ENCODE data around the gene RHEB.

RHEB gene

DNA sequence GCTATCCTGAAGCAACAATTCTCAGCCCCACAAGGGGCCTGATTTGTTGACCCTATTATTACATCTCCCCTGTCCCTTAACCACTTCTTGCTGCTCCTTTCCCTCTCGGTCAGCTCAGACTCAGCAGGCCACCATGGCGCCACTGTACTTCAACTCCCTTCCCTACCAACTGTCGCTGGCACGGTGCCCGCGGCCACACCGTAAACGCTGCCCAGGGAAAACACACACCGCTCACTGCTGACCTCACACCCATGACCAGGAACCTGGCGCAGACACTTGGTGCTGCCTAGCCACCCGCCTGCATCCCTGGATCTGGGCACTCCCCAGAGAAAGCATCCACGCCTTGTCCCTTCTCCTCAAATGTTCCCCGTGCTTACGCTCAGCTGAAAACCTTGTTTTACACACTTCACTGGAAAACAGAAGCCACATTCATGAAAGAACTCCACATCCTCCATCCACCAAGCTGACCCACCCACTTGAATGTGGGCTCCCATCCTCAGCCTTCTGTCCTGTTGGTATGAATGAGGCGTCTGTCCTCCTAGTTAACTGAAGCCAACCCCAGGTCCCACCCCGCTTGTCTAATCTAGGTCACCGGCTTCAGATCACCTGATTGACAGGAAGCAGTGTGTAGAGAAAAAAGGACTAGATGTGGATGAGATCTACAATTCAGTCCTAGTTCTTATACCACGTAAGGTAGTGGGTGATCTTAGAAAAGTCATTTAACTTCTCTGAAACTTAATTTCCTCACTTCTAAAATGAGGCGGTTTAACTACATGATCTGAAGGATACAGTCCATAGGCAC is 51.3 kb downstream of the RHEB start:
- DNase-seq, result no peak

DNA sequence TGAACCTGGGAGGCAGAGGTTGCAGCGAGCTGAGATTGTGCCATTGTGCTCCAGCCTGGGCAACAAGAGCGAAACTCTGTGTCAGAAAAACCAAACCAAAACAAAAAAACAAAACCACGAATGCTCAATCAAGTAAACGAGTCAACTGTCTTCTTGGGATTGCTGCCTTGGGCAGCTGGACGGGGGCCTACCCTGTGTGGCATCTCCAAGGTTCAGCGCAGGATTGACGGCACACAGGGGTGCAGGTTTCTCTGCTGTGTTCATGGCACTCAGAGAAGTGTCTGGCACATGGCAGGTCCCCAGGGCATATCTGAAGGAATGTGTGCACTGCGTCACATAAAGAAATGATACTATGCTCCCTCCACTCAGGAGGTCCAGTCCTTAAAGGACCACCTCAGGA is 54.5 kb downstream of the RHEB start:
- no peak for DNase-seq

DNA sequence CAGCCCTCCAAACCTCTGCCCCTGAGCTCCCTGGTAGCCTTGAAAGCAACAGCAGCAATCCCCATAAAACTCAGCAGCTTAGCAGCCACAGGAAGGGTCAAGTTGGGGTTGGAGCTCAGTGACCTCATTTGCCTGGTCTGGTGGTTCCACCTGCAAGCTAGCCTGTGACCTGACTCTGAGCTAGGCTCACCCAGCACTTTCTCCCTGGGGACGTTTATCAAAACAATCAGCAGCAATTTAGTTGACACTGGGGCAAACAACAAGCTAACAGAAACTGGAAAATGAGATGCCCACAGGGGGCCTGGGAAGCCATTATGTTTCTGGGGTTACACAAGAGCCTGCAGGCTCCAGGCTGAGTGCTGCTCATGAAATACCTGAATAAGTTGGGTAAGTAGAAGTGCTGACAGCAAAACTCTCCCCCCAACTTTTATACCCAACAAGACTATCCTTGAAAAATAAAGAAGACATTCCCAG is 57.4 kb downstream of the RHEB start:
- no peak for DNase-seq

DNA sequence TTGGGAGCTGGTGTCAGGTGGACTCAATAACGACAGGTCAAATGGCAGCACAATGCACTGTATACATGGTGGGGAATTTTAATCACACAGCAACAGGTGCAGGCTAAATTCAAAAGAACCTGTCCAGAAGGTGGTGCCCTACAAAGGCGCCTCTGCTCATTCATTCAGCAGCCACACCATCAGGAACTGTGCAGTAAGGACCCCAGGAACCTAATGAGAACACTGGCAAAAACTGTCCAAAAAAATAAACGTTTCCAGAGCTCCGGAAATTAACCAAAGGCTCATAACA is 57.8 kb downstream of the RHEB start:
- DNase-seq, result no peak

DNA sequence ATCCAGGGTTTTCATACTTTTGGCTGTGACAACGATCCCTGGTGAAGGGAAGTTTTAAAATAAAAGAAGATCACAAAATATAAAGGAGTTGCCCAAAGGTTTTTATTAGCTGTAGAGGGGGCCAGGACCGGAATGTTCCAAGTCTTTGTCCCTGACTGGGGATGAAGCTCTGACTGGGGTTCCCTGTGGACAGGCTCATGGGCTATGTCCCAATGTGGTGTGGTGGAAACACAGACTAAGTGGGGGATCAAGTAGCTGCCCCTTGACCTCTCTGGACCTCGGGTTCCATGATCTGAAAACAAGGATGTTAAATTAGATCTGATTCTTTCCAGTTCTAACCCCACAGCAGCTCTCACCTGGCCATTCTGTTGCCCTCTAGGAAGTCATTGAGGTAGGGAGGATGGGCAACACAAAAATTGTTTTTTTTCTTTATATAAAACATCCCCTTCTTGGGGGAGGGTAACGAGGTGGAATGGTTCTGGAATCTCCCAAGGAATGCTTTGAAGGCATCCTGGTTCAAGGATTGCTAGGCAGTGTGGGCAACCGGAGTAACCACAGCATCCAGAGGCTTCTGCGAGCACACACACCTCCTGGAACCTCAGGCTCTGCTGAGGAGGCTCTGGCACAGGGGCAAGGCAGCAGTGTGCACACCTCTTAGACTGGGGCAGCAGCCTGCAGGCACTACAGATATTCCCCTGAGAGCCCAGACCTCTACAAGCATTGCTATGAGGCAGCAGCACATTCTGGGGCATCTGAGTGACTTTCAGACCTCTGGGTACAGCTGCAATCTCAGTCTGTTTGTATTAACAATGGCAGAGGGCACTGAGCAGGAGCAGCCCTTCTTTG is 58.4 kb downstream of the RHEB start:
- DNase-seq, result no peak

DNA sequence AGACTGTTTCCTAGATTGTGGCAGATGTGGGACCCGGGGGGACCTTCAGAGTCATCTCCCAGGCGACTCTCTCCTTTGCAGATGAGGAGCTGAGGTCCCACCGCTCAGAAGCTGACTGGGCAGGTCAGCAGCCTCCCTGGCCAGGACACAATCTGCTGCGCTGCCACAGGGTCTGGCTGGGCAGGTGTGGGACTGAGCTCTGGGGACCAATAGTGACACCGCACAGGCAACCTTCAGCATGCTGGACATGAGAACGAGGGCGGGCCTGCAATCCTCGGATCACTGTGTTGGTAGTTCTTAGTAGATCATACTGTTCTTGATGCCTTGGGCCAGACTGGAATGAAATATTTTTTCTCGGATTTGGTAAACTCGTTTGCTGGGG is 59.2 kb downstream of the RHEB start:
- no peak for DNase-seq

DNA sequence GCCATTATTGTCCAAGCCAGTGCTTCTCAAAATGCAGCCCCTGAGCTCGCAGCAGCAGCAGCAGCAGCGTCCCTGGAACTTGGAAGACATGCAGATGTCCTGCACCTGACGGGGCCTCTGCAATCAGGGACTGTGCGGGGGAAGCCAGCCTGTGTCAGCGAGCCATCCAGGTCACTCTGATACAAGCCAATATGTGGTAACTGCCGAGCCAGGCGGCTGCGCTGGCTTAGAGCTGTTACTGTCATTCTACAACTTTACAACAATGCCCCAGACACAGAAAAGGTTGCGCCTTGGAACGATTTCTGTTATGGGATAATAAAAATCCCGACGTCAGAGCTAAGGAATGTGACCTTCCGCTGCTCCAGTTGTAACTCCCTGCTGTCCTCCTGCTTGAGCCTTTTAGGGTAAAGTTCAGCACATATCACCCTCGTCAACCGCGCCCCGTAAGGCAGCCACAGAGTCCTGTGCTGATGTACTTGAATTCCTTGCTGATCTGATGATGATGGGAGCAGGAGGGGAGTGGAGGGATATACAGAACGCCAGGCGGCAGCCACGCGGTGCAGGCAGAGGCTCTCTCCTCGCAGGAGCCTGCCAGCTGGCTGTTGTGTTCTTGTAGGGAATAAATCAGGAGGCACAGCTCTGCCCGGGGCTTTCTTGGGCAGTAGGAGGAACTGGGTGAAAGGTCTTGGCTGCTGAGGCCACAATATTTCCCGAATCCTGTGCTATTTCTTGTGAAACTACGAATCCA is 59.8 kb downstream of the RHEB start:
- DNase-seq, result no peak

DNA sequence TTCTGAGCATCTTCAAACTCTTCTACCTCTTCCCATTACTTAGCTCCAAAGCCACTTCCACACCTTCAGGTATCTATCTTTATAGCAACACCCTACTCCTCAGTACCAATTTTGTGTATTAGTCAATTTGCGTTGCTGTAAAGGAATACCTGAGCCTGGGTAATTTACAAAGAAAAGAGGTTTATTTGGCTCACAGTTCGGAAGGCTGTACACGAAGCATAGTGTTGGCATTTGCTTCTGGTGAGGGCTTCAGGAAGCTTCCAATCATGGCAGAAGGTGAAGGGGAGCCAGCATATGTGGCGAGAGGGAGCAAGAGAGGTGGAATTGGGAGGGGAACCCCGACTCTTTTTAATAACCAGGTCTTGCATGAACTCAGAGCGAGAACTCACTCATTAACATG is 62.2 kb downstream of the RHEB start:
- no peak for DNase-seq

DNA sequence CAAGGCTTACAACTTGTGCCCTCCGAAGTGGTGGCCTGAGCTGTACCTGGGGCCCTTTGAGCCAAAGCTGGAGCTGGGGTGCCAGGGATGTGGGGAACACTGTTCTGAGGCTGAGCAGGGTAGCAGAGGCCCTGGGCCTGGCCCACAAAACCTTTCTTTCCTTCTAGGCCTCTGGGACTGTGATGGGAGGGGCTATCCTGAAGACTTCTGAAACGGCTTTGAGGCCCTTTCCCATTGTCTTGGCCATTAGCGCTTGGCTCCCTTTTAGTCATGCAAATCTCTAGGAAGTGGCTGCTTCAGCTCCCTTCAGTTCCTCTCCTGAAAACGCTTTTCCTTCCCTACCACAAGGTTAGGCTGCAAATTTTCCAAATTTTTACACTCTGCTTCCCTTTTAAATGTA is 62.9 kb downstream of the RHEB start:
- no peak for DNase-seq

DNA sequence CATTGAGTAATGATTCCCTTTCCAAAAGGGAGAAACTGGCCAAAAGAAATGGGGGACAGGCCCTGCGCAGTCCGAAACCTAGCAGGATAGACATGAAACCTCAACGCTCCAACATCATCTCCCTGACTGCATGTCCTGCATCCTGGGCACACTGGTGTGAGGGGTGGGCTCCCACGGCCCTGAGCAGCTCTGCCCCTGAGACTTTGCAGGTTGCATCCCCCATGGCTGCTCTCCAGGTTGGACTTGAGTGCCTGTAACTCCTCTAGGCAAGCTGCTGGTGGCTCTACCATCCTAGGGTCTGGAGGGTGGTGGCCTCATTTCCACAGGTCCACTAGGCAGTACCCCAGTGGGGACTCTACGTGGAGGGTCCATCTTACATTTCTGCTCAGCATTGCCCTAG is 63.4 kb downstream of the RHEB start:
- DNase-seq, result no peak

DNA sequence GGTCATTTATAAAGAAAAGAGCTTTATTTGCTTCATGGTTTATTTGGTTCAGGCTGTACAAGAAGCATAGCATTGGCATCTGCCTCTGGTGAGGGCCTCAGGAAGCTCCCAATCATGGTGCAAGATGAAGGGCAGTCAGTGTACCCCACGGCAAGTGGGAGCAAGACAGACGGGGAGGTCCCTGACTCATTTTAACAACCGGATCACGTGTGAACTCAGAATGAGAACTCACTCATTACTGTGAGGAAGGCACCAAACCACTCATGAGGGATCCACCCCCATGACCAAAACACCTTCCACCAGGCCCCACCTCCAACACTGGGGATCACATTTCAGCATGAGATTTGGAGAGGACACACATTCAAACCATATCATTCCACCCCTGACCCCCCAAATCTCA is 64.0 kb downstream of the RHEB start:
- no peak for DNase-seq

DNA sequence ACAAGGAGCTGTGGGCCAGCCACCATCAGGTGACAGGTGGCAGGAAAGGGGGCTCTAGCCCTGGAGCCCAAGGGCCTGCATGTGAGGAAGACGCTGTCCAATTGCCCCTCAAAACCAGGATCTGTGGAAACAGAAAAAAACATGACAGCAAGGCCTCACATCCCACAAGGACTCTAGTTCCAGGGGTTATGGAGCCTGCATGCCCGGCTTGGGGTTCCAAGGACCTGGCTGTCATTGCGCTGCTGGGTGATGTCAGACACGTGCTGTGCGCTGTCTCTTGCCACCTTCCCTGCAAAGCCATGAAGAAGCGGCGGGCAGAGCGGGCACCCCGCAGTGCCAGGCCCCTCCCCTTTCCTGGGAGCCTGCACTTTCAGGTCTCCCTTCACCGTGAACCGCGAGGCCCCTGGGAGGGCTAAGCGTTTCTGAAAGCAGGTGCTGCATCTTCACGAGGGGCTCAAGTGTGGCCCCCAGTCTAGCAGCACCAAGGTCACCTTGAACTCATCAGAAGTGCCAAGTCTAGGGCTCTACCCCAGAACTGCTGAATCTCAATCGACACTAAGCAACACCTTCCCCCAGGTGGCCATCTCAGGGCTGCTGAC is 64.7 kb downstream of the RHEB start:
- DNase-seq, result no peak

DNA sequence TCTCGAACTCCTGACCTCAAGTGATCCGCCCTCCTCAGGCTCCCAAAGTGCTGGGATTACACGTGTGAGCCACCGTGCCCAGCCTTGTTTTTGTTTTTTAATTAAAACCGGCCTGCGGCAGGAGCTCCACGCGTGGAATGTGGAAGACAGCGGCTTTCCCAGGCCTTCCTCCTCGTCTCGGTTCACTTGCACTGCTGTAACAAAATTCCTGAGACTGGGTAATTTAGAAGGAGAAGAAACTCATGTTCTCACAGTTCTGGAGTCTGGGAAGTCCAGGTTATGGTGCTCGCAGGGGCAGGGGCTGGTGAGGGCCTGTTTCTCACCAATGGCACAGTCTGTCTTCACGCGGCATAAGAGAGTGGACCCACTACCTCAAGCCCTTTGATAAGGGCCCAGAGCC is 65.4 kb downstream of the RHEB start:
- no peak for DNase-seq

DNA sequence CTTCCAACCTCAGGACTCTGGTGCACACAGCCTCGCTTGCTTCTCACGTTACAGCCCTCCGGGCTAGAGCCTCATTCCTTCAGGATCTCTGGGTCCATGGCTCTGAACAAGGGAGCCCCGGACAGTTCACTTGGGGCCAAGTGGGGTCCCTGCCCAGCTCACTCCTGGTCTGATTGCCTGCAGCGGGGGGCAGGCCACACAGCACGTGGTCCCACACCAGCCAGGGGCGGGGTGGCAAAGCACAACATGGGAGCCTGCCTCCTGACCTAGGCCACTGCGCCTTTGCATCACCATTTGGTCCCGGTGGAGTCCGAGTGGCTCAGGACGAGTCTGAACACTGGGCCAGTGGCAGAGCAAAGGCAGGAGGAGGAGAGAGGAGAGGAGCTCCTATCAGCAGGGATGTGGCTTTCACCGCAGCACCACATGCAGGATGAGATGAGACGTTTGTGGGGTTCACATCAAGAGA is 66.3 kb downstream of the RHEB start:
- DNase-seq, result no peak

DNA sequence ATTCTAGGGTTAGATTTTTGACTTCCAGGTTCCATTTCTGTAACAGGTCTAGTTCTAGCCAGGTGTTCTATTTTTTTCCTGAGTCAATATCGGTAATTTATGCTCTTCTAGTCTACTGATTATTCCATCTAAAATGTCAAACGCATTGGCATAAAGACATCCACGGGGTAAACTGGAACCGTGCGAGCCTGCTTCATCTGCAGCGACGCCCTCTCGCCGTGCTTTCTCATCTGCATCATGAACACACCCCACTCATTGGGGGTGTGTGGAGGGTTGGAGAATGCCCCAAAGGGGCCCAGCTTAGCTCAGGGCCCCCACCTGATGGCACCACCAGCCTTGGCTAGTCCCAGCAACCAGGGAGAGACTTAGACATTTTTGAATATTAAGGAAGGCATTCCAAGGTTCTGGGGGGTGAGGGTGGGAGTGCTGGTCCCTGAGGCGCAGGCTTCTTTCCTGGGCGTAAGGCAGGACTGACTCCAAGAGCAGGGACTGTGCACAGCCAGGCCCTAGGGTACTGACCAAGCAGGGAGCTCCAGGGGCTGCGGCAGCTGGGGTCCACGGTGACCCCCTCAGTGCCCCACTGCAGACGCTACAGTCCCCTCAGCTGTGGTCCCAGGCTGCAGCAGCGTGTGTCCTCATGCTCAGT is 66.9 kb downstream of the RHEB start:
- DNase-seq, result no peak

DNA sequence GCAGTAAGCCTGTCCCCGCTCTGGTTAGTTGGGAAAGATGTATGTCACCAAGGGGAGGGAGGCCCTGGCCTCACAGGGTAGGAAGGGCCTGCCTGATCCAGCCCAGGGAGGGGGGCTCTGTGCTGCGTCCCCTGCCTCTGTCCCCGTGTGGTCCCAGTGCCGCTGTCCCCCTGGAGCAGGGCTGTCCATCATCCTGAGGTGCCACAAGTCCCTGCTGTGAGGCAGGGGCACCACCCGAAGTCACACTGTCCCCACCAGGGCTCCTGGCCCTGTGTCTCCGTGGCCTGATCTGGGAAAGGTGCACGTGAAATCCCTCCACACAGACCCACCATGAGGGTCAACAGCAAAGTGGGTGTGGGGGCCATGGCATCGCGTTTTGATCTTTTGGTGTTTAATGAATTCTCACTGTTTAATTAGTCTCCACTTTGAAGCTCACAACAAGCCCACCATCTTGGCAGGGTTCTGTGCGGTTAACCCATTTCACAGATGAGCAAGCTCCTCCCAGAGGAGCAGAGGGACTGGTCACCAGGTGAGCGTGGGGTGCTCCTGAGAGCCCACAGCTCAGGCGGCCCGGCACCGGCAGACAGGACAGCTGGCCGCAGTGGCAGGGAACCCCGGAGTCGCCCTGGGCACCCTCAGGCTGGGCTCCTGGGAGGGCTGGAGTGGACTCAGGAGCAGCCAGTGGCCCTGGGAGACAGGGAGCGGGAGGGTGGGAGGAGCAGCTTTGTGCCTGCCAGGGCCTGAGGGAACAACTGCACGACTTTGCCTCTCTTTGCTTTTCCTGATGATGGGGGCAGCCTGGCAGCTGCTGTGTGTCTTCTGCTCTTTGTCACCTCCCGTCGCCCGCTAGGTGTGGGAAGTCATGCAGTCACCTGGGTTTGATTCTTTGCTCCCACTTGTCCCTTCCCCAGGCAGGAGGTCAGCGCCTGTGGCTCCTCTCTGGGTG is 67.8 kb downstream of the RHEB start:
- no peak for DNase-seq

DNA sequence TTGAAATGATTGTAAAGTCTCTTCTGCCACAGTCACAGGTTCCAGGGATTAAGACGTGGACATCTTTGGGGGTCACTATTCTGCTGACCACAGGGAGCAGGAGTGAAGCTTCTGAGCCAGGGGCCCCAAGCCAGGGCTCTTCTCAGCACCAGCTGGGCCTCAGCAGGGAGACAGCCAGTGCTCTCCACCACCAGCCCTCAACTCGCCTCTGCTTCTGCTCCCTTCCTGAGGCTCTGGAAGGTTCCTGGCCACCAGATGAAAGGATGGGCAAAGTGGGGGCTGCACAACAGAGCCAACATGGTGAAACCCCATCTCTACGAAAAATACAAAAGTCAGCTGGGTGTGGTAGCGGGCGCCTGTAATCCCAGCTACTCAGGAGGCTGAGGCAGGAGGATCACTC is 68.5 kb downstream of the RHEB start:
- DNase-seq, result no peak

DNA sequence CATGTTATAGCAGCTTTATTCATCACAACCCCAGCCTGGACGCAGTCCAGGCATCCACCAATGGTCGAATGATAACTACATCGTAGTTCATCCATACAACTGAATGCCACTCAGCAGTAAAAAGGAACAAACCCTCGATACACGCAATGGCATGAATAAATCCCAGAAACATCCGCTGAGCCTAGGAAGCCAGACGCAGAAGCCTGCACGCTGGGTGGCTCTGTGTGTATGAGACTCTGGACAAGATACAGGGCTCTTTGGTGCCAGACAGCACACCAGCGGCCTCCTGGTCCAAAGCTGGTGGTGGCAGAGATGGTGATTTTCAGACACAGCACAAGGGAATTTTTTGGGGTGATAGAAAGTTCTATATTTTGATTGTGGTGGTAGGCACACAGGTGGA is 69.7 kb downstream of the RHEB start:
- DNase-seq, result no peak

DNA sequence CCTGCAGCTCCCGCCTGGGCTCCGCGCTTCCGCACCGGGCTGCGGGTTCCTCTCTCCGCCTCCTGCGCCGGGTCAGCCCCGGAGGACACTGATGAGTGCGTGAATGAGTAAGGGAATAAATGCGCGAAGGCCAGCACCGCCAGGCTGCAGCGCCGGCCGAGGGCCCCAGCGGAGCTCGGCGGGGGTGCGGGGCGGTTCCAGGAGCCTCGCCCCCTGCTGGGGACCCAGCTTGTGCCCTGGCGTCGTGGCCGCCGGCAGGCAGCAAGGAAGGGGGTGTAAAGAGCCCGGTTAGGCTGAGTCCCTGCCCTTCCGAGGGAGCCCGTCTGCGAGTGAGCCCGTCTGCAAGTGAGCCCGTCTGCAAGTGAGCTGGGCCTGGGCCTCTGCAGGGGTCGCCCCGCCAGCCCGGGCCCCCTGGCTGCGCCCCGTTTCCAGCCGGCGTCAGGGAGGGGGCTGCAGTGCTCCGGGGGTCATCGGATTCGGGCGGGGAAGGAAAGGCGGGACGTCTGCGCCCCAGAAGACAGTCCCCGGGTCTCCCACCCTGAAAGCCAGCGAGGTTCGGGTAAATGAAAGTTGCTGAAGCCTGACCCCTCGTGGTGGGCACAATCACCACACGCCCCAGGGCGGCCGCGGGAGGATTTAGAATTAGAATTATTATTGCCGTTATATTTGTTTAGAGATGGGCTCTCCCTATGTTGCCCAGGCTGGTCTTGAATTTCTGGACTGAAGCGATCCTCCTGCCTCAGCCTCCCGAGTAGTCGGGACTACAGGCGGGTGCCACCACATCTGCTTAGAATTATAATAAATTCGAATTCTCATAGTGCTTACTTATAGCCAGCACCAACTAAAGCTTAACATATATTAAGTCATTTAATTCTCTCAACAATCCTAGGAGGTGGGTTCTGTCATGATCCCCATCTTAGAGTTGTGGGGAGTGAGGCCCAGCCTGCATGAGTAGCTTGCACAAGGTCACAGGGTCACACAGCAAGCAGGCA is 71.1 kb downstream of the RHEB start:
- peak; percentile 55 to 71 (median 61) for DNase-seq

DNA sequence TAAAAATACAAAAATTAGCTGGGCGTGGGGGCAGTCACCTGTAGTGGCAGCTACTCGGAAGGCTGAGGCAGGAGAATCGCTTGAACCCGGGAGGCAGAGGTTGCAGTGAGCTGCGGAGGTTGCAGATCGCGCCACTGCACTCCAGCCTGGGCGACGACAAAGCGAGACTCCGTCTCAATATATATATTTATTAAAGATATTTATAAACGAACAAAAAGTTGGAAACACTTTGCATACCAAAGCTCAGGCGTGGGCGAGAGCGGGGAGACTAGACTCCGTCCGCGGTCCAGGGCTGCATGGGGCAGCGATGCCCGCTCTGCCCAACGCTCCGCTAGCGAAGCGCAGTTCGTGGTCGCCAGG is 71.8 kb downstream of the RHEB start:
- DNase-seq, result no peak

Data from T-helper 1 cell (primary cell).